Stimulated activated CD8-positive, alpha-beta memory T cell treated with anti-CD3 and anti-CD28 coated beads, Interleukin-4, amount 100 ng/mL, for 24 hours (primary cell): ENCODE results near the gene MALSU1.

Experiments used
- DNase-seq: peaks from one replicate; pipeline ENCODE4 v3.0.0-alpha.2; 2020; ENCODE audit warnings: low read depth

Gene MALSU1

GRCh38 chr7:23335621-23336020 is 36.5 kb downstream of the MALSU1 start:
- no peak for DNase-seq

DNA sequence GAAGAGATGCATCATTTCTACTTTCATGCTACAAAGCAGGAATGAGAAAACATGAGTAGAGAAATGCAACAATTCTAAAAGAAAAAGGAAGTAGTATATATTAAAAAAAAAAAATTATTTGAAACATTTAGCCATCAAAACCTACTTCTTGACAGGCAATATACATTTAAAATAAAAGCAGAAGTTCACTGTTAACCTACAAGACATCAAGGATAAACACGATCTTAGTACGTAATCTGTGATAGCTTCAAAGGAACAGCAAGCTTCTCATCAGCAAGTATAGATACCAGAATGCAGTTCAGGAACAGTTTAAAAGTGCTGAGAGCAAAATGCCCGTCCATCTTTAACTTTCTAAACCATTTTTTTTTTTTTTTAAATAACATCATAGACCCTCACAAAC is 36.9 kb downstream of the MALSU1 start:
- DNase-seq = no peak

DNA sequence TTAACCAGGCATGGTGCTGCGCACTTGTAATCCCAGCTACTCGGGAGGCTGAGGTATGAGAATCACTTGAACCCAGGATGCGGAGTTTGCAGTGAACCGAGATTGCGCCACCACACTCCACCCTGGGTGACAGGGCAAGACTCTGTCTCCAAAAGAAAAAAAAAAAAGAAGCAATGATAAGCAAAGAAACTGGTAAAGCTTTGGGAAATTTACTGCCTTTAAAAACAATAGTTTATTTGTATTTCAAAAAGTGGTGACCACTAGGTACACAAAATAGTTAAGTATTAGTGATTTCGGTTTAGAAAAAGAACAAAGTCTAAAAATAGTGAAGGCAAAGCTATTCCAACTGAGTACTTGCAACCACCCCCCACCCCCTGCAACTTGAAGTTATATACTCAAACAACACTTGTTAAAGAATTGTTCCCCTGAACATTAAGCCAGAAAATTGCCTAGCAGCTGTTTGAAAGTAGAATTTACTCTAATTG is 37.7 kb downstream of the MALSU1 start:
- no peak for DNase-seq

DNA sequence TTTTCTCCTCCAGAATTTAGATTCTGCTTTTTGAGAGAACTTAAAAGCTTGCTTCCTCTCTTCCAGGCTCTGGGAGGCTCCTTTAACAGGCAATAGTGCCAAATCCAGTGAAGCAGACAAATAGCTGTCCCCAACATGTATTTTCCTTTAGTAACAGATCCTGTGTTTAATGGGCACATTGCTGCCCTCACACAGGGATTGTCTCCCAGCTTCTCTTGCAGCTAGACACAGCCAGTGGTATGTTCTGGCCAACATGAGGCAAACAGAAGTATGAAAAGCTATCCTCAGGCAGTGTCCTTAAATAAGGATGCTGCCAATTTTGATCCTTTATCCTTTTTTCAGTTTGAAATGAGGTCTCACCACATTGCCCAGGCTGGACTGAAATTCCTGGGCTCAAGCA is 38.2 kb downstream of the MALSU1 start:
- DNase-seq = no peak

GRCh38 chr7:23338439-23338838 is 39.3 kb downstream of the MALSU1 start:
- DNase-seq = no peak

GRCh38 chr7:23338863-23339262 is 39.7 kb downstream of the MALSU1 start:
- no peak for DNase-seq

- no peak for DNase-seq
Measured at GRCh38 chr7:23341846-23342598, 42.9 kb downstream of the MALSU1 start.

DNA sequence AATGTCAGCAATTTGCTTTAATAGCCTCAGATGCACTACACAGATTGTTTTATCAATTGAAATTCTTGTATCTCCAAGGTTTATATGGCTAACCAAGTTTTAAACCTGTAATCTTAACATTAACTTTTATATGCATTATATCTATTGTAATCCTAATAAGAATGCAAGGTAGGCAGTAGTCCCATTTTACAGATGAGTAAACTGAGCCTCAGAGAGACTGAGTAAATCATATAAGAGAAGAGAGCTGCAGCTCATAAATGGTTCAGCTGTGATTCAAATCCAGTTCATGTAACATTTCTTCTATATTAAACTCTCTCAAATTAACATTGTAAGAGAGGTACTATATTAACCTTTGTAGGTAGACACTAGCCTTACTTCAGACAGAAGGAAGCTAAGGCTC is 44.0 kb downstream of the MALSU1 start:
- DNase-seq = no peak

- no peak for DNase-seq
Measured at GRCh38 chr7:23343806-23344475, 44.8 kb downstream of the MALSU1 start.

GRCh38 chr7:23345601-23346000 is 46.5 kb downstream of the MALSU1 start:
- no peak for DNase-seq

GRCh38 chr7:23346316-23346715 is 47.2 kb downstream of the MALSU1 start:
- no peak for DNase-seq

DNA sequence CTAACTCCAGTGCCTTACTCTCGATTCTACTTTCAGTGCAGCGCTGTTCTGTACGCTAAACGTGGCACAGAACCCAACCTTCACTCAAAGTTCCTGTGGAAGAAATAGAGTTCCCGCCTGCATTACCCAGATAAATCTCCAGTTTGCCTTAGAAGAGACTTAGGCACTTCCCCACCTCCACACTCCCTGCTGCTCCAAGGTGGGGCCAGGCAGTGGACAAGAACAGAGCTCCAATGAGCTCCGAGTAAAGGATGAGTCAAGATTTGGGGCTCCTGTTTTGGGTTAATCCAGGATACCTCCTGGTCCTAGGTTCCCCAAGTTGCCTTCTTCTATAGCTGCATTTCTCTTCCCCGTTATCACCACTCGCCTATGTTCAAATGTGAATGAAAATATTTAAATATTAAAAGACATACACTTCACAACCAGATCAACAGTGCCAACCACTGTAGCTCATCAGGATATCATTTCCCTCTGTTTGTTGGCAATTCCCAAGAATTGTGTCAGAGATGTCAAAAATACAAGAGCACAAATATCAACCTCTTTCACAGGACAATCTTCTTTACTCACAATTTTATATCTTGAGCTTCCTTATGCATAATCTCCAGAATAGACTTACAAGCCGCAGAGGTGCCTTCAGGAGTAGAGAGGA is 48.0 kb downstream of the MALSU1 start:
- DNase-seq = no peak

DNA sequence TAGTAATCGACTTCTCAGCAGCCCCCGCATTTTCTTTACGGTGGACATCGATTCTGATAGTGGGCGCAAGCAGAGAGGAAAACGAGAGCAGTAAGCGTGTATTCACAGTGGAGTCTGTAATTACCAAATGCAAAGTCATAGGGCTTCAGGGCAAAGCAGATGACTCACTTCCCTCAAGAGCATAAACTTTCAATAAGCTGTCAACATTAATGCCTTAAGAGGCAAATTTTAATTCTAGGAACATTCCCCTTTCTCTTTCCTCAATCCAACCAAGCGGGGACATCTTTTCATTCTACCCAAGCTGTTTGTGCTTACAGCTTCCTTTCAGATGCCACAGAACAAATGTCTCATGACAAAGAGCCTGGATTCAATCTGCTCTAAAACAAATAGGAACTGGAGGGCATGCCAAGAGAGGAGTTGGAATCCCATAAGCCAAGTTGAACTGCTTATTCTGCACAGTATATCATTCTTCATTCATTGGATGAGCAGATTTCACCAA is 48.6 kb downstream of the MALSU1 start:
- no peak for DNase-seq

DNA sequence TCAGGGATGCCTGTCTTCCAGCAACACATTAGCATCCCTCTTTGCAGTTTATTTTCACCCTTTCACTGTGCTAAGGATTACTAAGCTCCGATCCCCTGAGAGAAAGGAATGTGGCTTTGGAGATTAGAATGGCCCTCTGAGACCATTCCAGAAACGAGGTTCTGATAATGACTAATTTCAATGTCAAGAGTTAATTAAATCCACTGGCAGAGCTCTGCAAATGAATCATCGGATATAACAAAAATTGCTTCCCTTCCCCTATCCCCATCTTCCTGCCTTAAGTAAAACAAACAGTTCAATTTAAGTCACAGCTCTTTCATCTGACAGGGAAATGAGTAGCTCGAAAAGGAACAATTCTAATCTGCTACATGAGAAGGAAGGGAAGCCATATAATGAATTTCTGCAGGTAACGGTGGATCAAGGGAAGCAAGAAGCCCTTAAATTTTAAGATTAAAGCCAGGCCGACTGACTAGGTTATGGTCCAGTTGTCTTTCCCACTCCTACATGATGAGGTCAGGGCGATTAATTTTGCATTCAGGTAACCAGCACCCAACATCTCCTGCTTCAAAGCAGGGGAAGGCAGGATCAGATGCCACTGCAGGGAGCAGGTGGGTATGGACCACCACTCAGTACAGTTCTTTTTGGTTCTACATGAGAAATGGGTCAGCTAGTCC is 50.5 kb downstream of the MALSU1 start:
- no peak for DNase-seq

GRCh38 chr7:23350466-23350865 is 51.3 kb downstream of the MALSU1 start:
- no peak for DNase-seq

GRCh38 chr7:23353172-23353571 is 54.0 kb downstream of the MALSU1 start:
- no peak for DNase-seq

- no peak for DNase-seq
Measured at GRCh38 chr7:23356168-23356567, 57.0 kb downstream of the MALSU1 start.

DNA sequence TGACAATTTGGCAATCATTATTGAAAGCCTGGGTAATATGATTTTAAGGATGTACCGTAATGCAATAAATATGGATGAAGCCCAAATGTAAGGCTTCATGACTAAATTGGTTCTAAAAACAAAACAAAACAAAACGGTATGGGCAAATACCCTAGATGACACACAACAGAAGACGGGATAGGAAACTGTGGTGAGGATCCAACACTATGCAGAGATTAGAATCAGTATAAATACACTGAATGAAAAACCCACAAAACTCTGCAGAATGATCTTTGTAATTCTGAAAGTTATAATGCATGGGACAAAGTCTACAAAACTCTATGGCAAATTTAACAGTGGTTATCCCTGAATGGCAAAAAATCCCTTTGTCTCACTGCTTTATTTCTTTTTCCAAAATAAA is 57.6 kb downstream of the MALSU1 start:
- DNase-seq = no peak

DNA sequence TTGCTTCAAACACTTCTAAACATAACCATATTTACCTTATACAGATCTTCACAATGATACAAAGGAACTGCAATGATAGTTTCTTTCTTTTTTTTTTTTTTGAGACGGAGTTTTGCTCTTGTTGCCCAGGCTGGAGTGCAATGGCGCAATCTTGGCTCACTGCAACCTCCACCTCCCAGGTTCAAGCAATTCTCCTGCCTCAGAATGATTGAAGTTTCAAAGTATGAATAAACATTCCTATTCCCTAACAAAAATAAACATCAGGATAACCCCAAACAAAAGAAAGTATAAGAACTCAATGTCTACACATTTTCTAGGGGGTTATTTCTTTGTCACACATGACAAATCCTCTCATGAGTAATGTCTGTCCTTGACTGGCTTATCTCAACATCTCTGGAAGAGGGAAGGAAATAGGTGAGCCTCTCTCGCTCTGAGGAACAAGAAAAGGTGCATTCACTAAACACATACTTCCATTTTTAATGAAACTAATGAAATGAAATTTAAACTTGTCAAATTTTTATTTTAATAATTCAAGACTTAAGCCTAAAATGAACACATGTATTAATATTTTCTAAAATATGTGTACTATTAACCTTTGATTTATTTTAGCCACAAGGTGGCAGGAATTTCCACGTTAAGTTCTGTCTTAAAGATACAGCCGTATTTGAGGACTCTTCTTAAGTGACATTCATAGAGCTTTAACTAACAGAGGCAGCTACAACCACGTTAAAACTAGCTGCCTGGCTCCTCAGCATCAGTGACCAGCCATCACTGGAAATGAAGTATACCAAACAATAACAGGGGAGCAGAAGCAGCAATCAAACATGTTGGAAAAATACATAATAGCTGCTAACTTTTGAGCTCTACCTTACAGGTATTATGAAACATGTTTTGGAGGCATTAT is 58.3 kb downstream of the MALSU1 start:
- no peak for DNase-seq

DNA sequence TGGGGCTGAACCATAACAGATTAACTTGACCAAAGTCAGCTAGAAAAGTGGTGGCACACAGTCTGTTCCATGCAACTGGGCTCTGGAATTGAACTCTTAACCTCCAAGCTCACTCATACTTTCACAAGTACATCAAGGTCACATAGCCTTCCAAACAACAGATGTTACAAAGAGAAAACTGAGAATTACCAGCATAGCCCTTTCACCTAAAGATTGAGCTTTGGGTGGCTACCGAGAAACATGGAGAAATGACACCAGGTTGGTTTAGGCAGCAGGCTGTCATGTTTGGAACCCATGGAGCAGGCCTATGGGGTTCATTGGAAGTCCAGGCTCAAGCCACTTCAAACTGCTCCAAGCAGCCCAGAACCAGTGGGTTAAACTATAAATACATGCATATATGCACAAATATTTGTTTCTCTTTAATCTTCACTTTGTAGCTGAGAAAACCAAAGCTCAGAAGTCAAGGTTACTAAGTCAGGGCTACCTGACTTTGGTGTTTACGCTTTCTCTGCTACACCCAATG is 59.1 kb downstream of the MALSU1 start:
- no peak for DNase-seq
